Brain pericyte (primary cell): Measurements from ENCODE around the gene NOVA2.

Source experiments
- DNase-seq: peaks from one replicate; pipeline ENCODE4 v3.0.0-alpha.2; 2012; ENCODE audit warnings: low read depth, low spot score

NOVA2 gene

GRCh38 chr19:45924891-45925447, 48.7 kb downstream of the NOVA2 start:
- DNase-seq = no peak

- no peak for DNase-seq
Observed at GRCh38 chr19:45922281-45922680, 51.4 kb downstream of the NOVA2 start.

GRCh38 chr19:45920458-45920857, 53.2 kb downstream of the NOVA2 start:
- no peak for DNase-seq

- DNase-seq = no peak
Observed at GRCh38 chr19:45919678-45920077, 54.0 kb downstream of the NOVA2 start.

GRCh38 chr19:45918721-45919120, 54.9 kb downstream of the NOVA2 start:
- no peak for DNase-seq

GRCh38 chr19:45917421-45918091, 56.1 kb downstream of the NOVA2 start:
- DNase-seq = no peak

- DNase-seq = no peak
Observed at GRCh38 chr19:45913874-45914830, 59.5 kb downstream of the NOVA2 start, which contains the start of gene NANOS2. TSS of gene NANOS2 (minus strand) at chr19:45914778. CDS start at chr19:45914693, 85 bp downstream.

- DNase-seq = no peak
Observed at GRCh38 chr19:45911291-45911690, 62.4 kb downstream of the NOVA2 start.

GRCh38 chr19:45908956-45909355, 64.7 kb downstream of the NOVA2 start:
- DNase-seq = no peak

- DNase-seq = no peak
Observed at GRCh38 chr19:45906221-45906620, 67.4 kb downstream of the NOVA2 start.

GRCh38 chr19:45905011-45905410, 68.7 kb downstream of the NOVA2 start:
- no peak for DNase-seq

GRCh38 chr19:45902651-45903625, 70.7 kb downstream of the NOVA2 start:
- DNase-seq = peak; percentile 94

- DNase-seq = no peak
Observed at GRCh38 chr19:45901912-45902650, 71.6 kb downstream of the NOVA2 start, which contains the start of gene MYPOP. TSS of gene MYPOP (minus strand) at chr19:45902613. CDS start at chr19:45901773, 840 bp downstream.

- DNase-seq = no peak
Observed at GRCh38 chr19:45901432-45901911, 72.2 kb downstream of the NOVA2 start.

GRCh38 chr19:45900738-45901431, 72.8 kb downstream of the NOVA2 start:
- DNase-seq = no peak

GRCh38 chr19:45899919-45900589, 73.6 kb downstream of the NOVA2 start:
- no peak for DNase-seq

- no peak for DNase-seq
Observed at GRCh38 chr19:45899253-45899652, 74.4 kb downstream of the NOVA2 start.

- DNase-seq = no peak
Observed at GRCh38 chr19:45897261-45897812, 76.3 kb downstream of the NOVA2 start.
